GM12872 (cell line): ENCODE results near the gene MCM6.

Experiments used
- TF ChIP-seq, protein P1 (sequence below): IDR thresholded peaks from 3 replicates; pipeline ENCODE4 v1.5.1; 2011; ENCODE audit warnings: low read depth, mild to moderate bottlenecking, low read length, moderate library complexity; ENCODE audit not compliant: insufficient read depth

Gene MCM6

DNA sequence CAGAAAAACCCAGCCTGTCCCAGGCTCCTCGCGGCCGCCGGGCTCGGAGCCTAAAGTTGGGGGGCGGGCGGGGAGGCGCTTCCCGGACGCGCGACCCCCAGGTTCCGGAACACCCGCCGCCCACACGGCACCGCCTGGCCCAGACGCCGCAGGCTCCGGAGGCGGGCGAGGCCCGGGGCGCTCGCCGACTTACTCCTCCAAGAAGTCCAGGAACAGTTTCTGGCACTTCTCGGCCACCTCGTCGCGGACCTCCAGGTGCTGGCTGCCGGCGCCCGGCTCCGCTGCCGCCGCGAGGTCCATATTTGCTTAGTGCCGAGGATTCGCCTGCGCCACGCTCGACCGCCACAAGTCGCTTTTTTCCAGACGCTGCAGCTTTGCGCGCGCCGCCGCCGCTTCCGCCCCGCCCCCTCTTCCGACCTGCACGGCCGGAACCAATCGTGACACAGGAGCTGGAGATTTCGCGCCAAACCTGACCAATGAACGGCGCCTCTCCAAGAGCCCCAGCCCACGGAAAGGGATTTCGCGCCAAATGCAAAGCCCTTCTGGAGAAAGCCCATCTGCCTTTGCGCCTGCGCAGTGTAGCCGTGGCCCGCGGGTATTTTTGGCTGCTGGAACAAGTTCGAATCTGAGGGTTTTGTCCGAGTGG, at the start of gene MCM6:
Gene MCM6 (minus strand): TSS at position 378 of the 646 bp plus-strand sequence. CDS start 78 bp downstream, at position 300.
- TF ChIP-seq, protein P1, sequence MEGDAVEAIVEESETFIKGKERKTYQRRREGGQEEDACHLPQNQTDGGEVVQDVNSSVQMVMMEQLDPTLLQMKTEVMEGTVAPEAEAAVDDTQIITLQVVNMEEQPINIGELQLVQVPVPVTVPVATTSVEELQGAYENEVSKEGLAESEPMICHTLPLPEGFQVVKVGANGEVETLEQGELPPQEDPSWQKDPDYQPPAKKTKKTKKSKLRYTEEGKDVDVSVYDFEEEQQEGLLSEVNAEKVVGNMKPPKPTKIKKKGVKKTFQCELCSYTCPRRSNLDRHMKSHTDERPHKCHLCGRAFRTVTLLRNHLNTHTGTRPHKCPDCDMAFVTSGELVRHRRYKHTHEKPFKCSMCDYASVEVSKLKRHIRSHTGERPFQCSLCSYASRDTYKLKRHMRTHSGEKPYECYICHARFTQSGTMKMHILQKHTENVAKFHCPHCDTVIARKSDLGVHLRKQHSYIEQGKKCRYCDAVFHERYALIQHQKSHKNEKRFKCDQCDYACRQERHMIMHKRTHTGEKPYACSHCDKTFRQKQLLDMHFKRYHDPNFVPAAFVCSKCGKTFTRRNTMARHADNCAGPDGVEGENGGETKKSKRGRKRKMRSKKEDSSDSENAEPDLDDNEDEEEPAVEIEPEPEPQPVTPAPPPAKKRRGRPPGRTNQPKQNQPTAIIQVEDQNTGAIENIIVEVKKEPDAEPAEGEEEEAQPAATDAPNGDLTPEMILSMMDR: no peak

GRCh38 chr2:135925571-135925970, 49.3 kb upstream of the MCM6 start:
- TF ChIP-seq, protein P1: no peak

DNA sequence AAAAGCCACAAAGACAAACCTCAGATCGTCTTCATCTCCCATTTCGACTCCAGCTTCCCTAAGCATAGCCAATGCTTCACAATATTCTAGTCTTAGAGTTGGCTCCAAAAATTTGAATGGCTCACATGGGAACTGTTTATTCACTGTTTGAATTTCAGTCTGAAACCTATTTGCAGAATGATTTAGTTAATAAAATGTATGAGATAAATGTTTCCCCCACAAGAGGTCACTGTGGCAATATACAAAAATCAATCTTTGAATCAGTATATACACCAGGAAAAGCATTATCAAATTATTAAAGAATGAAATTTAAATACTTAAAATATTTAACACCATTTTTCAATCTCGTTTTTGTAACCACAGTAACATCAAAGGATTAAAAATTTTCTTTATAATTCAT, 40.0 kb upstream of the MCM6 start:
- TF ChIP-seq, protein P1: no peak

DNA sequence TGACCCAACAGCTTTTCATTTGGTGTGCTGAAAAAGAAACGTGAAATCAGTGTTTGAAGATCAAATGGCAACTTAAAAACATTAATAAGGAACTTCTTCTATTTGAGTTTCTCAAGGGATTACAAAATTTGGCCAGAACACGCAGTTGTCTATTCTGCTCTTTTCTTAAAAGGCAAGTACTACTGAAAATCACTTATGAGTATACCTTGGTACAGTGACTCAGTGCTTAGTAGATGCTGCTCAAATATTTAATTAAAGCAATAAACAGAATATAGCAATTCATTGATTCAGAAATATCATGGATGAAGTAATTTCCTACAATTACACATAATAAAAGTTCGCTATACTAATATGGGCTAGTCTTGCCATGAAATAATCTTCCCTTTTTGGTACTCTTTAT, 38.2 kb upstream of the MCM6 start:
- TF ChIP-seq, protein P1: no peak

DNA sequence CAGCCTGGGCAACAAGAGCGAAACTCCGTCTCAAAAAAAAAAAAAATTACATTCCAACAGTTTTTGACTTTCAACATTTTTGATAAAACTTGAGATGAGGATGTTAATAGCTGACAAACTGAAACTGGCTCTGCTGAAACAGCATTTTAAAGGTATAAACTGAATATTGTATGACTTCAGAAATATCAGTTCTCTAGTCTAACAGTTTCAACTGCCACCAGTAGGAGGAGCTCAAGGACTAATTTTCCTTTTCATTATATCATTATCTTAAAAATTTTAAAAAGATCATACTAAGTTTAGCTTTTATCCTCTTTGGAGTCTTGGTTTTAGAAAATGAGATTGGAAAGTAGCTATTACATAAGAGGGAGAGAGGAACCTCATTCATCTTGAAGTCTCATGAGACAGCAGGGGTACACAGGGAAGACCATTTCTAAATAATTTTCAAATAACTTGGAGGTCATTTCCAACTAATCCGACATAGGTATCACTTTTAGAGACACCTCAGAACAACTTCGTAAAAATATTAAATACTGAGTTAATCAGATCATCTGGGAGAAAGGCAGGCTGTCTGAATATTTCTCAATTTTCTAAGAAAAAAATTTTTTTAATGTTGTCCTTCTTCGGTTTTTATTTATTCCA, 37.6 kb upstream of the MCM6 start:
- TF ChIP-seq, protein P1: peak; percentile 56; the same call in 2 of the 3 replicates

DNA sequence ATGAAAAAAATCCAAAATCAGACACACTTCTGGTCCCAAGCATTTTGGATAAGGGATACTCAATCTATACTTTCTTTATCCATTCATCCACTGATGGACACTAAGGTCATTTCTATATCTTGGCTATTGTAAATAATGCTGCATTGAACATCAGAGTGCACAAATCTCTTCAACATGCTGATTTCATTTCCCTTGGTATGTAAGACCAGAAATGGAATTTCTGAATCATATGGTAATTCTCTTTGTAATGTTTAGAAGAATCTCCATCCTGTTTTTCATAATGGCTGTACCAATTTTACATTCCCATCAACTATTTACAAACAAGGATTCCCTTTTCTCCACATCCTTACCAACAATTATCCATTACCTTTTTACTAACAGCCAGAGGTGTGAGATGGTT, 33.7 kb upstream of the MCM6 start:
- TF ChIP-seq, protein P1: no peak

DNA sequence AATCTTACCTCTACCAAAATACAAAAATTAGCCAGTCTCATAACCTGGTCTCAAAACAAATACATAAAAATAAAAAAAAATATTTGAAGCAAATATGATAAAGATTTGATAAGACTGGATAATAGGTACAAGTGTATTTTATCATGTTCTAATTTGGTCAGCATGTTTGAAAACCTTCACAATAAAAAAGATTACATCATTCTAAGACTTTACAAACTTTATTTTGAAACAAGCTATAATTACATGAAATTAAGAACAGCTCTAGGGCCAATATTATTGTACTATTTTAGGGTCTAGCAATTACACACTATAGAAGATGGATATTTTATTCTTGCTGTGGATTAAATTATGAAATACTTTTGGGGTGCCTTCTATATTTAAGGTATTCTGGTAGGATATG, 29.4 kb upstream of the MCM6 start:
- TF ChIP-seq, protein P1: no peak
